Measurements from ENCODE around the gene CYP11A1.
"Not testable (repeated sequence)": the region's sequence is repeated elsewhere in the genome, so short reads cannot be mapped to it uniquely, and the experiment has no call there.

The CYP11A1 gene

GRCh38 chr15:74400313-74400860, 32.9 kb upstream of the CYP11A1 start:
- no peak for DNase-seq

- DNase-seq = no peak
Observed at GRCh38 chr15:74399511-74400312, 32.3 kb upstream of the CYP11A1 start.

GRCh38 chr15:74399100-74399499, 31.7 kb upstream of the CYP11A1 start:
- DNase-seq = no peak

- no peak for DNase-seq
Observed at GRCh38 chr15:74398183-74398582, 30.7 kb upstream of the CYP11A1 start.

GRCh38 chr15:74397239-74398068, 30.0 kb upstream of the CYP11A1 start:
- no peak for DNase-seq

GRCh38 chr15:74396445-74397238, 29.2 kb upstream of the CYP11A1 start:
- no peak for DNase-seq

GRCh38 chr15:74396146-74396438, 28.6 kb upstream of the CYP11A1 start:
- DNase-seq = no peak

GRCh38 chr15:74395319-74396145, 28.1 kb upstream of the CYP11A1 start:
- DNase-seq = no peak

- no peak for DNase-seq
Observed at GRCh38 chr15:74394090-74394846, 26.8 kb upstream of the CYP11A1 start.

GRCh38 chr15:74393423-74393822, 26.0 kb upstream of the CYP11A1 start:
- no peak for DNase-seq

GRCh38 chr15:74392902-74393301, 25.5 kb upstream of the CYP11A1 start:
- DNase-seq = no peak

GRCh38 chr15:74392451-74392830, 25.0 kb upstream of the CYP11A1 start:
- no peak for DNase-seq

- DNase-seq = no peak
Observed at GRCh38 chr15:74391582-74392450, 24.4 kb upstream of the CYP11A1 start.

GRCh38 chr15:74390647-74391288, 23.3 kb upstream of the CYP11A1 start:
- no peak for DNase-seq

GRCh38 chr15:74390049-74390646, 22.7 kb upstream of the CYP11A1 start:
- DNase-seq = not testable (repeated sequence)

- DNase-seq = no peak
Observed at GRCh38 chr15:74389241-74390048, 22.0 kb upstream of the CYP11A1 start.

- no peak for DNase-seq
Observed at GRCh38 chr15:74388363-74388951, 21.0 kb upstream of the CYP11A1 start.
